ENCODE measurements around the gene FAM193B. TPM values are rescaled to one million over a fixed set of nuclear protein-coding genes. Genes with fewer than 3 reads are reported as not detected.

Gene FAM193B
- total and polyA plus RNA-seq, 2 of the 13 experiments (the other 11 are each of a cell fraction or from before 2014, with no cell fraction given) = 21.2 to 40.9 TPM

DNA sequence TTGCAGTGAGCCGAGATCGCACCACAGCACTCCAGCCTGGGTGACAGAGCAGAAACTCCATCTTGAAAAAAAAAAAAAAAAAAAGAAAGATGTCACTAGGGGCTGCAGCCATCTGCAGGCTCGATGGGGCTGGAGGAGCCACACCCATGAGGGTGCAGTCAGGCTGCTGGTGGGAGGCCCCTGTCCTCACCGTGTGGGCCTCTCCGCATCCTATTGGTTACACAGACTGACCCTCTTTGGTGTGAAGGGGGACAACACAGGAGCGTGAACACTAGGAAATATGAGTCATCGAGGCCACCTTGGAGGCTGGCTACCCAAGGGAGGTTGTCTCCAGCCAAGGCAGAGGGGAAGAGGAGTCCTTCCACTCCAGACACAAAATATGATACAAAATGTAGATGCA is 14.0 kb upstream of the FAM193B start:
- DNase-seq (ENCODE audit: low spot score) = no peak
- BruUV-seq (replicated peaks) = no TSS peak
- ChIA-PET POLR2A (no interaction called here), CTCF (ENCODE audit: low intra/inter-chr PET ratio, low total read pairs) (no interaction called here)
- no peaks in the 10 kb centered on the region for H3K79me2 ChIP-seq (ENCODE audit: insufficient read depth, low read length)
- no peak overlapping the region for H2AFZ ChIP-seq (ENCODE audit: low read length)
- H3K9me3 ChIP-seq (ENCODE audit: low read length) = no peaks in the 10 kb centered on the region
- H3K9ac ChIP-seq (ENCODE audit: insufficient read depth, low read depth, low read length) = no peak overlapping the region
- H3K36me3 ChIP-seq (replicated peaks in 1 of 2; ENCODE audit: control insufficient read depth in 1 of 2, insufficient read depth in 2 of 2, low read length in 2 of 2) = no peaks in the 10 kb centered on the region
- no peak for TF ChIP-seq HMG20B (CRISPR knock-in tag; conservative IDR thresholded peaks at IDR 0.05)
- TF ChIP-seq ZNF264 (CRISPR knock-in tag; IDR thresholded peaks at IDR 0.05) = no peak
- TF ChIP-seq RFX5 (IDR thresholded peaks at IDR 0.05; ENCODE audit: low read depth, low read length) = no peak
- TF ChIP-seq NFKB2 (CRISPR knock-in tag; IDR thresholded peaks at IDR 0.05; ENCODE audit: borderline replicate concordance) = no peak
- no peak for TF ChIP-seq SALL2 (CRISPR knock-in tag; IDR thresholded peaks at IDR 0.05)
- TF ChIP-seq ZNF292 (CRISPR knock-in tag; IDR thresholded peaks at IDR 0.05; ENCODE audit: borderline replicate concordance, low read depth) = no peak
- TF ChIP-seq, protein P1, sequence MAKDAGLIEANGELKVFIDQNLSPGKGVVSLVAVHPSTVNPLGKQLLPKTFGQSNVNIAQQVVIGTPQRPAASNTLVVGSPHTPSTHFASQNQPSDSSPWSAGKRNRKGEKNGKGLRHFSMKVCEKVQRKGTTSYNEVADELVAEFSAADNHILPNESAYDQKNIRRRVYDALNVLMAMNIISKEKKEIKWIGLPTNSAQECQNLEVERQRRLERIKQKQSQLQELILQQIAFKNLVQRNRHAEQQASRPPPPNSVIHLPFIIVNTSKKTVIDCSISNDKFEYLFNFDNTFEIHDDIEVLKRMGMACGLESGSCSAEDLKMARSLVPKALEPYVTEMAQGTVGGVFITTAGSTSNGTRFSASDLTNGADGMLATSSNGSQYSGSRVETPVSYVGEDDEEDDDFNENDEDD (CRISPR knock-in tag; IDR thresholded peaks at IDR 0.05; ENCODE audit: borderline replicate concordance) = no peak
- TF ChIP-seq ZNF605 (CRISPR knock-in tag; IDR thresholded peaks at IDR 0.05) = no peak
- TF ChIP-seq SETDB1 (CRISPR knock-in tag; IDR thresholded peaks at IDR 0.05; ENCODE audit: borderline replicate concordance) = no peak
- TF ChIP-seq MBD4 (IDR thresholded peaks at IDR 0.05; ENCODE audit: borderline replicate concordance, low read length) = no peak
- no peak for TF ChIP-seq TARDBP (CRISPR knock-in tag; IDR thresholded peaks at IDR 0.05)
- TF ChIP-seq, protein P2, sequence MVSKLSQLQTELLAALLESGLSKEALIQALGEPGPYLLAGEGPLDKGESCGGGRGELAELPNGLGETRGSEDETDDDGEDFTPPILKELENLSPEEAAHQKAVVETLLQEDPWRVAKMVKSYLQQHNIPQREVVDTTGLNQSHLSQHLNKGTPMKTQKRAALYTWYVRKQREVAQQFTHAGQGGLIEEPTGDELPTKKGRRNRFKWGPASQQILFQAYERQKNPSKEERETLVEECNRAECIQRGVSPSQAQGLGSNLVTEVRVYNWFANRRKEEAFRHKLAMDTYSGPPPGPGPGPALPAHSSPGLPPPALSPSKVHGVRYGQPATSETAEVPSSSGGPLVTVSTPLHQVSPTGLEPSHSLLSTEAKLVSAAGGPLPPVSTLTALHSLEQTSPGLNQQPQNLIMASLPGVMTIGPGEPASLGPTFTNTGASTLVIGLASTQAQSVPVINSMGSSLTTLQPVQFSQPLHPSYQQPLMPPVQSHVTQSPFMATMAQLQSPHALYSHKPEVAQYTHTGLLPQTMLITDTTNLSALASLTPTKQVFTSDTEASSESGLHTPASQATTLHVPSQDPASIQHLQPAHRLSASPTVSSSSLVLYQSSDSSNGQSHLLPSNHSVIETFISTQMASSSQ (IDR thresholded peaks at IDR 0.05; ENCODE audit: low read depth) = no peak
- TF ChIP-seq, protein P2 (CRISPR knock-in tag; IDR thresholded peaks at IDR 0.05; ENCODE audit: borderline replicate concordance) = no peak
- no peak for TF ChIP-seq FLYWCH1 (CRISPR knock-in tag; IDR thresholded peaks at IDR 0.05)
- no peak for TF ChIP-seq ZNF331 (CRISPR knock-in tag; IDR thresholded peaks at IDR 0.05)
- no peak for TF ChIP-seq POLR2A (IDR thresholded peaks at IDR 0.05; ENCODE audit: insufficient read depth in 1 of 2, low read depth in 2 of 2, low read length in 2 of 2)
- no peak for TF ChIP-seq ZNF30 (CRISPR knock-in tag; IDR thresholded peaks at IDR 0.05)
- no peak for TF ChIP-seq ARNT2 (CRISPR knock-in tag; IDR thresholded peaks at IDR 0.05; ENCODE audit: low read depth)
- TF ChIP-seq SOX13 (IDR thresholded peaks at IDR 0.05) = no peak
- no peak for TF ChIP-seq SOX13 (CRISPR knock-in tag; conservative IDR thresholded peaks at IDR 0.05 in 1 of 2, IDR thresholded peaks at IDR 0.05 in 1 of 2)
- no peak for TF ChIP-seq AGO1 (IDR thresholded peaks at IDR 0.05; ENCODE audit: low read depth, low read length, poor library complexity, severe bottlenecking)
- FAIRE-seq = no peak
- no peak overlapping the region for H3K4me2 ChIP-seq (ENCODE audit: low read depth, low read length)
- no peak overlapping the region for H3K27ac ChIP-seq (ENCODE audit: extremely low read length, insufficient read depth, low read length)
- no peak overlapping the region for H3K4me3 ChIP-seq (replicated peaks in 1 of 3; ENCODE audit: insufficient read depth in 1 of 3, low read depth in 2 of 3, low read length in 3 of 3)
- 52% methylated on average over 7 of the region's 7 CpGs for WGBS (ENCODE audit: low lambda C conversion rate)
- peaks cover 0 to 12% of the 10 kb centered on the region in 2 experiments; a peak in 2 of 5 replicates for H3K27me3 ChIP-seq (ENCODE audit: control insufficient read depth in 1 of 2, insufficient read depth in 2 of 2, low read length in 2 of 2)
- intact Hi-C loops (cut with micrococcal nuclease; ENCODE audit: unreplicated experiment) = no loop called here
- peaks cover 12% of the 10 kb centered on the region; the same call in 1 of the 2 replicates for H3K4me1 ChIP-seq (ENCODE audit: insufficient read depth, low read length)
- in situ Hi-C loops (cut with HindIII; ENCODE audit: extremely low pct_ligation_motif_present, low pct_unique_long_range_greater_than_20kb) = no loop called here
- ATAC-seq = no peak
- no peaks in the 10 kb centered on the region for H4K20me1 ChIP-seq (ENCODE audit: insufficient read depth, low read length)
